ENCODE data around the gene BST1. TPM values are rescaled to one million over a fixed set of nuclear protein-coding genes. Genes with fewer than 3 reads are reported as not detected.

The BST1 gene
- total RNA-seq, 1 donor: 31.8 TPM

- Histone ChIP-seq H3K9me3 (ENCODE audit: low read depth, low read length) (no peaks in the 10 kb centered on the region), H2AFZ (ENCODE audit: low read length) (peak overlapping the region; percentile 10), H4K20me1 (ENCODE audit: insufficient read depth, low read length) (no peaks in the 10 kb centered on the region), H3K36me3 (ENCODE audit: insufficient read depth, low read length) (peaks cover 4% of the 10 kb centered on the region), H3K27ac (ENCODE audit: low read depth, low read length) (peak overlapping the region; percentile 62), H3K4me2 (ENCODE audit: insufficient read depth, low read length) (peak overlapping the region; percentile 47), H3K4me3 (ENCODE audit: insufficient read depth, low read length) (no peak overlapping the region), H3K27me3 (ENCODE audit: insufficient read depth, low read length) (no peaks in the 10 kb centered on the region), H3K79me2 (ENCODE audit: insufficient read depth, low read length) (no peaks in the 10 kb centered on the region), H3K4me1 (ENCODE audit: insufficient read depth, low read length) (peaks cover 36% of the 10 kb centered on the region)
- no peak for TF ChIP-seq CTCF (IDR thresholded peaks at IDR 0.05; ENCODE audit: extremely low read depth, low read depth, low read length)
- no peak for DNase-seq (ENCODE audit: insufficient read length, low spot score, missing footprints)
These were observed 15.0 kb downstream of the BST1 start for GRCh38 chr4:15717657-15718416.

GRCh38 chr4:15718465-15718864, 15.6 kb downstream of the BST1 start:
- H3K4me1 ChIP-seq (ENCODE audit: insufficient read depth, low read length): peaks cover 36% of the 10 kb centered on the region
- H3K27ac ChIP-seq (ENCODE audit: low read depth, low read length): no peak overlapping the region
- no peak overlapping the region for H3K4me2 ChIP-seq (ENCODE audit: insufficient read depth, low read length)
- no peaks in the 10 kb centered on the region for H4K20me1 ChIP-seq (ENCODE audit: insufficient read depth, low read length)
- H3K4me3 ChIP-seq (ENCODE audit: insufficient read depth, low read length): no peak overlapping the region
- no peak overlapping the region for H2AFZ ChIP-seq (ENCODE audit: low read length)
- no peaks in the 10 kb centered on the region for H3K79me2 ChIP-seq (ENCODE audit: insufficient read depth, low read length)
- H3K36me3 ChIP-seq (ENCODE audit: insufficient read depth, low read length): peaks cover 6% of the 10 kb centered on the region
- TF ChIP-seq CTCF (IDR thresholded peaks at IDR 0.05; ENCODE audit: extremely low read depth, low read depth, low read length): no peak
- H3K27me3 ChIP-seq (ENCODE audit: insufficient read depth, low read length): no peaks in the 10 kb centered on the region
- H3K9me3 ChIP-seq (ENCODE audit: low read depth, low read length): no peaks in the 10 kb centered on the region
- no peak for DNase-seq (ENCODE audit: insufficient read length, low spot score, missing footprints)

GRCh38 chr4:15718959-15719358, 16.1 kb downstream of the BST1 start:
- no peak for DNase-seq (ENCODE audit: insufficient read length, low spot score, missing footprints)
- Histone ChIP-seq H3K36me3 (ENCODE audit: insufficient read depth, low read length) (peaks cover 6% of the 10 kb centered on the region), H3K79me2 (ENCODE audit: insufficient read depth, low read length) (no peaks in the 10 kb centered on the region), H3K4me3 (ENCODE audit: insufficient read depth, low read length) (no peak overlapping the region), H3K27me3 (ENCODE audit: insufficient read depth, low read length) (no peaks in the 10 kb centered on the region), H3K9me3 (ENCODE audit: low read depth, low read length) (no peaks in the 10 kb centered on the region), H4K20me1 (ENCODE audit: insufficient read depth, low read length) (no peaks in the 10 kb centered on the region), H2AFZ (ENCODE audit: low read length) (no peak overlapping the region), H3K4me2 (ENCODE audit: insufficient read depth, low read length) (no peak overlapping the region), H3K4me1 (ENCODE audit: insufficient read depth, low read length) (peaks cover 33% of the 10 kb centered on the region), H3K27ac (ENCODE audit: low read depth, low read length) (no peak overlapping the region)
- no peak for TF ChIP-seq CTCF (IDR thresholded peaks at IDR 0.05; ENCODE audit: extremely low read depth, low read depth, low read length)

- Histone ChIP-seq H3K27me3 (ENCODE audit: insufficient read depth, low read length) (no peaks in the 10 kb centered on the region), H3K4me1 (ENCODE audit: insufficient read depth, low read length) (peaks cover 28% of the 10 kb centered on the region), H3K4me3 (ENCODE audit: insufficient read depth, low read length) (no peak overlapping the region), H2AFZ (ENCODE audit: low read length) (no peak overlapping the region), H3K9me3 (ENCODE audit: low read depth, low read length) (no peaks in the 10 kb centered on the region), H4K20me1 (ENCODE audit: insufficient read depth, low read length) (no peaks in the 10 kb centered on the region), H3K4me2 (ENCODE audit: insufficient read depth, low read length) (no peak overlapping the region), H3K36me3 (ENCODE audit: insufficient read depth, low read length) (peaks cover 6% of the 10 kb centered on the region), H3K79me2 (ENCODE audit: insufficient read depth, low read length) (no peaks in the 10 kb centered on the region), H3K27ac (ENCODE audit: low read depth, low read length) (no peak overlapping the region)
- no peak for TF ChIP-seq CTCF (IDR thresholded peaks at IDR 0.05; ENCODE audit: extremely low read depth, low read depth, low read length)
- no peak for DNase-seq (ENCODE audit: insufficient read length, low spot score, missing footprints)
These were observed 16.6 kb downstream of the BST1 start for GRCh38 chr4:15719506-15719905.

All from osteoblast (primary cell).